HG02981 (cell line): Measurements from ENCODE around the gene NUTM2G.
"Not testable (repeated sequence)": the region's sequence is repeated elsewhere in the genome, so short reads cannot be mapped to it uniquely, and the experiment has no call there.

ENCODE experiments used
- ATAC-seq: cut with Tn5 transposase; IDR thresholded peaks from one replicate; pipeline ENCODE4 v1.9.1; 2021; ENCODE audit warnings: mild to moderate bottlenecking, moderate library complexity; ENCODE audit not compliant: unreplicated experiment

The NUTM2G gene

DNA sequence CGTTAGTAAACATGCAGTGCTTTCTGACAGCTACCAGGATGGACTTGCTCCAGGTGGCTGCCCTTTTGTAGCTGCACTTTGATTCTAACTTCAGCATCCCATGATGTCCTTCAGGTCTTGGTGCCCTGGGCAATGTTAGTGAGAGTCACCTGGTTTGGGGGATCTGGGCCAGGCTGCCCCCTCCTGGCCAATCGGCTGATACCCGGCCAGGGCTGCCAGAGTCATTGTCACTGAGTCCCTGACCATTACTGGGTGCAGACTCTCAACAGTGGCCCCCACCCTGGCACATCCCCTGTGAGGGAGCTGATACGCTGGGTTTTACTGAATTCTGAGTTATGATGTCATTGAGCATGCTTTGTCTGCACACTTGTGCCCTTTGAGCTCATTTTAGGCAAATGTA is 13.5 kb downstream of the NUTM2G start:
- ATAC-seq, result not testable (repeated sequence)

DNA sequence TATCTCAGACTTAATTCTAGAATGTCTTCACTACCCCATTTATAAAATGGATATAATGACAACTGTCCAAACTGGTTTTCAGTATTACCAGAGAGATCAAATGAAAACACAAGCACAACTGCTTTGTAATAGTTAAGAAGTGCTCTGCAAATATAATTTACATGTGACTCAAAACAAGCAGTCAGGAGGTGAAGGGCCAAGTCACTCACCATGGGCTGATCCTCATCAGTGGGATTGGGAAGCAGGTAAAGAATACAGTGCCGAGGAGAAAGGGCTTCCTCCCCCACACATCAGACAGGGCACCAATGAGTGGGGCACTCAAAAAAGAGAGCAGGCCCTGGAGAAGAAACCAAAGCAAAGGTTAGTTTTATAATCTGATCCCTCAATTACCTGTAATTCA is 20.7 kb downstream of the NUTM2G start:
- ATAC-seq, result not testable (repeated sequence)

- ATAC-seq, result not testable (repeated sequence)
These were observed 21.9 kb downstream of the NUTM2G start for GRCh38 chr9:96950539-96950938.

- not testable (repeated sequence) for ATAC-seq
These were observed 38.9 kb downstream of the NUTM2G start for GRCh38 chr9:96967591-96967990.

GRCh38 chr9:96972552-96972951 is 43.9 kb downstream of the NUTM2G start:
- ATAC-seq, result not testable (repeated sequence)

- not testable (repeated sequence) for ATAC-seq
These were observed 45.4 kb downstream of the NUTM2G start for GRCh38 chr9:96974037-96974436.

- ATAC-seq, result not testable (repeated sequence)
These were observed 55.0 kb downstream of the NUTM2G start for GRCh38 chr9:96983496-96984122.

DNA sequence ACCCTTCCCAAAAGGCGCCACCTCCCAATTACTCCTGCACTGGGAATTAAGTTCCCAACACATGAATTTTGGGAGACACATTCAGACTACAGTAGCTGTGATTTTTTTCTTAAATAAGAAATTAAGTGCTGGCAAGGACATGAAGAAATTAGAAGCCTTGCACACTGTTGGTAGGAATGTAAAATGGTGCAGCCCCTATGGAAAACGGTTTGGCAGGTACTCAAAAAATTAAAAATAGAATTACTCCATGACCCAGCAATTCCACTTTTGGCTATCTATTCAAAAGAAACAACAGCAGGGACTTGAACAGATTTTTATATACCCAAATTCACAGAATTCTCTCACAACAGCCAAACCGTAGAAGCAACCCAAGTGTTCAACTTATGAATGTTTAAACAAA is 55.5 kb downstream of the NUTM2G start:
- not testable (repeated sequence) for ATAC-seq

DNA sequence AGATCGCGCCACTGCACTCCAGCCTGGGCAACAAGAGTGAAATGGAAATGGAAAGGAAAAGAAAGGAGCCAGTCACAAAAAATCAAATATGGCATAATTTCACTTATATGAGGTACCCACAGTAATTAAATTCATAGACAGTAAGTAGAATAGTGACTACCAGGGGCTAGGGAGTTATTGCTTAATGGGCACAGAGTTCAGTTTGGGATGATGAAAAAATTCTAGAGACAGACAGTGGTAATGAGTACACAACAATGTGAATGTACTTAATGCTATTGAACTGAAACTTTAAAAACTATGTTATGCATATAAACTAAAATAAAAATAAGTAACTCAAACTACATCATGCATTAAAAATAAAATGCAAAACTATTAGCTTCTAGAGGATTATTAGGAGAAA is 56.2 kb downstream of the NUTM2G start:
- ATAC-seq, result not testable (repeated sequence)
